Measurements from ENCODE around the gene TNFRSF11A.
A peak's percentile ranks its signal among the peaks of the same experiment; 100 is the strongest.

The TNFRSF11A gene

GRCh38 chr18:62420513-62421209 lies 95.6 kb downstream of the TNFRSF11A start:
- peak; percentile 84 for DNase-seq

- peak; percentile 63 for DNase-seq
Measured at GRCh38 chr18:62425465-62426190, 100.5 kb downstream of the TNFRSF11A start.

GRCh38 chr18:62426191-62426488 lies 101.0 kb downstream of the TNFRSF11A start:
- no peak for DNase-seq

- DNase-seq = no peak
Measured at GRCh38 chr18:62432176-62432575, 107.1 kb downstream of the TNFRSF11A start.

- DNase-seq = no peak
Measured at GRCh38 chr18:62434798-62435197, 109.7 kb downstream of the TNFRSF11A start.

- DNase-seq = no peak
Measured at GRCh38 chr18:62435435-62436031, 110.4 kb downstream of the TNFRSF11A start.

- no peak for DNase-seq
Measured at GRCh38 chr18:62436636-62437234, 111.6 kb downstream of the TNFRSF11A start.

GRCh38 chr18:62437235-62438017 lies 112.3 kb downstream of the TNFRSF11A start:
- no peak for DNase-seq

GRCh38 chr18:62438018-62438329 lies 112.9 kb downstream of the TNFRSF11A start:
- no peak for DNase-seq

- DNase-seq = no peak
Measured at GRCh38 chr18:62438402-62438801, 113.3 kb downstream of the TNFRSF11A start.

GRCh38 chr18:62438866-62439265 lies 113.8 kb downstream of the TNFRSF11A start:
- DNase-seq = no peak
